Measurements from ENCODE around the gene LRRC31.

DNA sequence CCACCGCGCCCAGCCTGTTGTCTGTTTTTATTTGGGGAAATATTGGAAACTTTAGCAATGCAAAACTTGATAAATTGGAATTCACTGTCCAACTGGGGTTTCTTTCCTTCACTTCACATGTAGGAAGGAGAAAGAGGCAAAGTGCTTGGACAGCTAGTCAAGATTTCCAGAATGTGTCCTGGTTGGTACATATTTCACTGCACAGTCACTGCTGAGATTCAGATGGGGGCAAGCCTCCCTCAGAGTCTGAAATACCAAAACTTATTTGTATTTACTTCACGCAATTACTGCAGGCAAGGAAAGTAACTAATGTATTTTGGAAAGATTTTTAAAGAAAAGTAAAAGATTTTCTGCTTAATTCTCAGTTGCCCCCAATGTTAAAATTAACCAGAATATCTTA lies 21.0 kb downstream of the LRRC31 start:
- TF ChIP-seq, protein P1, sequence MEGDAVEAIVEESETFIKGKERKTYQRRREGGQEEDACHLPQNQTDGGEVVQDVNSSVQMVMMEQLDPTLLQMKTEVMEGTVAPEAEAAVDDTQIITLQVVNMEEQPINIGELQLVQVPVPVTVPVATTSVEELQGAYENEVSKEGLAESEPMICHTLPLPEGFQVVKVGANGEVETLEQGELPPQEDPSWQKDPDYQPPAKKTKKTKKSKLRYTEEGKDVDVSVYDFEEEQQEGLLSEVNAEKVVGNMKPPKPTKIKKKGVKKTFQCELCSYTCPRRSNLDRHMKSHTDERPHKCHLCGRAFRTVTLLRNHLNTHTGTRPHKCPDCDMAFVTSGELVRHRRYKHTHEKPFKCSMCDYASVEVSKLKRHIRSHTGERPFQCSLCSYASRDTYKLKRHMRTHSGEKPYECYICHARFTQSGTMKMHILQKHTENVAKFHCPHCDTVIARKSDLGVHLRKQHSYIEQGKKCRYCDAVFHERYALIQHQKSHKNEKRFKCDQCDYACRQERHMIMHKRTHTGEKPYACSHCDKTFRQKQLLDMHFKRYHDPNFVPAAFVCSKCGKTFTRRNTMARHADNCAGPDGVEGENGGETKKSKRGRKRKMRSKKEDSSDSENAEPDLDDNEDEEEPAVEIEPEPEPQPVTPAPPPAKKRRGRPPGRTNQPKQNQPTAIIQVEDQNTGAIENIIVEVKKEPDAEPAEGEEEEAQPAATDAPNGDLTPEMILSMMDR (IDR thresholded peaks at IDR 0.05) = no peak
- TF ChIP-seq POLR2A (IDR thresholded peaks at IDR 0.05) = no peak
- no peak for TF ChIP-seq EP300 (IDR thresholded peaks at IDR 0.05; ENCODE audit: low read depth)
- no peak for TF ChIP-seq POLR2AphosphoS5 (IDR thresholded peaks at IDR 0.05)
